AG04450 (cell line): ENCODE measurements around the gene SLC26A5. TPM values are rescaled to one million over a fixed set of nuclear protein-coding genes. Genes with fewer than 3 reads are reported as not detected.
A peak's percentile ranks its signal among the peaks of the same experiment; 100 is the strongest.

Source experiments
- CTCF ChIA-PET: fragments of 300-600, 350-600 bp; formaldehyde crosslinking; extraction: SDS; loops from one replicate; lab custom pipeline; 2022; ENCODE audit warnings: antibody characterized with exemption, inconsistent platforms; lab: Charles Lee
- POLR2A ChIA-PET: fragments of 350-600 bp; formaldehyde crosslinking; extraction: SDS; loops from one replicate; lab custom pipeline; 2021; ENCODE audit warnings: antibody characterized with exemption, inconsistent platforms; lab: Yijun Ruan, JAX
- DNase-seq: peaks from one replicate; pipeline ENCODE4 v3.0.0-alpha.2; 2011; ENCODE audit warnings: low read depth, low spot score
- H3K27ac ChIP-seq: one replicate; pipeline ENCODE4 v1.5.1; 2012; ENCODE audit warnings: low read depth, low read length, control low read depth
- H3K27me3 ChIP-seq: one replicate; pipeline ENCODE4 v1.6.0; 2012; ENCODE audit warnings: low read length; ENCODE audit not compliant: control insufficient read depth, insufficient read depth
- H3K4me3 ChIP-seq: 2 replicates; pipeline ENCODE4 v1.5.1; 2011; ENCODE audit warnings: mild to moderate bottlenecking, low read depth, low read length, control low read depth
- H3K9me3 ChIP-seq: 2 replicates; pipeline ENCODE4 v1.5.1; 2012; ENCODE audit warnings: low read length; ENCODE audit not compliant: control insufficient read depth, insufficient read depth
- polyA plus RNA-seq: library from polyadenylated mRNA; depleted of rRNA; stranded (reverse); fragments of >200 nt; gene quantifications from 2 replicates; pipeline ENCODE4 v1.2.3, GENCODE V29; 2011
- TF ChIP-seq, protein P1 (sequence below): IDR thresholded peaks from 2 replicates; pipeline ENCODE4 v1.5.1; 2011; ENCODE audit warnings: low read depth, low read length, control low read depth, inconsistent platforms

The SLC26A5 gene
- polyA plus RNA-seq, 1 experiment: not detected

DNA sequence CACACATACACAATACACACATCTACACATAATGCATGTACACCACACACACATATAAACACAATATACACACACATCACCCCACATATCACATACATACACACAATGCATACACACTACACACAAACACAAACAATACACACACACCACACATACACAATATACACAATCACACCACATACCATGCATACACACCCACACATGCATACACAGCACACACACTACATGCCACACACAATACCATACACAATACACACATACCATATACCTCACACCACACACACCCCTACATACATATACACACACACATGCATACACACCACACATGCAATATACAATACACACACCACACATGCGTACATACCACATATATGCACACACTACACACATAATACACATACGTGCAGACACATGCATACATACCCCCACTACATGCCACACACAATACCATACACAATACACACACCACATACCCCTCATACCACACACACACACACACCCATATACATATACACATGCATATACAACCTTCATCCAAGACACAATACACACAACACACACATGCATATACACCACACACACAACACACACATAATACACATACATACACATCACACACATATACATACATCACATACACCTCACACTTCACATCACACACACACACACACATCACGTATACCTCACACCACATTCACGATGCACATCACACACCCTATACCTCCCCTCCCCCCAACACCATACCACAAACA lies 64.6 kb downstream of the SLC26A5 start:
- TF ChIP-seq, protein P1, sequence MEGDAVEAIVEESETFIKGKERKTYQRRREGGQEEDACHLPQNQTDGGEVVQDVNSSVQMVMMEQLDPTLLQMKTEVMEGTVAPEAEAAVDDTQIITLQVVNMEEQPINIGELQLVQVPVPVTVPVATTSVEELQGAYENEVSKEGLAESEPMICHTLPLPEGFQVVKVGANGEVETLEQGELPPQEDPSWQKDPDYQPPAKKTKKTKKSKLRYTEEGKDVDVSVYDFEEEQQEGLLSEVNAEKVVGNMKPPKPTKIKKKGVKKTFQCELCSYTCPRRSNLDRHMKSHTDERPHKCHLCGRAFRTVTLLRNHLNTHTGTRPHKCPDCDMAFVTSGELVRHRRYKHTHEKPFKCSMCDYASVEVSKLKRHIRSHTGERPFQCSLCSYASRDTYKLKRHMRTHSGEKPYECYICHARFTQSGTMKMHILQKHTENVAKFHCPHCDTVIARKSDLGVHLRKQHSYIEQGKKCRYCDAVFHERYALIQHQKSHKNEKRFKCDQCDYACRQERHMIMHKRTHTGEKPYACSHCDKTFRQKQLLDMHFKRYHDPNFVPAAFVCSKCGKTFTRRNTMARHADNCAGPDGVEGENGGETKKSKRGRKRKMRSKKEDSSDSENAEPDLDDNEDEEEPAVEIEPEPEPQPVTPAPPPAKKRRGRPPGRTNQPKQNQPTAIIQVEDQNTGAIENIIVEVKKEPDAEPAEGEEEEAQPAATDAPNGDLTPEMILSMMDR: no peak
- no peaks in the 10 kb centered on the region for H3K9me3 ChIP-seq
- H3K27ac ChIP-seq: no peak overlapping the region
- CTCF ChIA-PET: no interaction called here
- no peak overlapping the region for H3K4me3 ChIP-seq
- no peak for DNase-seq
- H3K27me3 ChIP-seq: no peaks in the 10 kb centered on the region
- POLR2A ChIA-PET: no interaction called here

DNA sequence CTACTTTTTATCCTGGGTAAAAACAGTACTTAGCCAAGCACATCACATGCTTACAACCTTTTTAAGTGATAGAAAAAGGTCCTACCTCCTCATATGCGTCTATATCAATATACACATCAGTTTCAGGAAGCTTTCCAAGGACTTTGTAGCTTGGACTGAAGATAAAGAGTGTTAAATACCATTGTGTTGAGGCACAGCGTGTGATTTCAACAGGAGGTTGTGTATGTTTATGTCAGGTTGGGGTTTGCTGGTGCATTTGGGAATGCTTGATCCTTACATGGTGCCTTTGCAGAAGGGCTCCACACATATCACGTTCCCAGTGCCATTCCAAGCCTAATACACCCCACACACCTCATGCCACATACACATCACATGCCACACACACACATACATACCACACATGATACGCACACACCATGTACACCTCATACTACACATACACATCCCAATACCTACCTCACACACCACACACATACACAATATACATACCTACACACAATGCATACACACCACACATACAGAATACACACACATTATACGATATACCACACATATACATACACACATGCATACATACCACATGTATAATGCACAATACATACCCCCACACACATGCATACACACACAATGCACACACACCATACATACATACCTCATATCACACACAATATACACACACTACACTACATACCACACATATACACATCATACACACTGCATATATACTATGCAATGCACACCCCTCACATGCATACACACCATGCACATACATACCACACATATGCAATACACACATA lies 65.4 kb downstream of the SLC26A5 start:
- no peaks in the 10 kb centered on the region for H3K27me3 ChIP-seq
- ChIA-PET POLR2A (no interaction called here), CTCF (interaction anchor here (0.7 kb wide), 1 partner anchor 26 kb away, joined by 3 read pairs; no protein-coding TSS in a partner anchor)
- no peak overlapping the region for H3K27ac ChIP-seq
- DNase-seq: peak; percentile 11
- H3K9me3 ChIP-seq: no peaks in the 10 kb centered on the region
- no peak overlapping the region for H3K4me3 ChIP-seq
- TF ChIP-seq, protein P1: no peak

GRCh38 chr7:103379270-103379975 lies 66.6 kb downstream of the SLC26A5 start:
- CTCF ChIA-PET: interaction anchor here (0.7 kb wide), 1 partner anchor 28 kb away, joined by 3 read pairs; no protein-coding TSS in a partner anchor
- POLR2A ChIA-PET: no interaction called here
- TF ChIP-seq, protein P1: no peak

DNA sequence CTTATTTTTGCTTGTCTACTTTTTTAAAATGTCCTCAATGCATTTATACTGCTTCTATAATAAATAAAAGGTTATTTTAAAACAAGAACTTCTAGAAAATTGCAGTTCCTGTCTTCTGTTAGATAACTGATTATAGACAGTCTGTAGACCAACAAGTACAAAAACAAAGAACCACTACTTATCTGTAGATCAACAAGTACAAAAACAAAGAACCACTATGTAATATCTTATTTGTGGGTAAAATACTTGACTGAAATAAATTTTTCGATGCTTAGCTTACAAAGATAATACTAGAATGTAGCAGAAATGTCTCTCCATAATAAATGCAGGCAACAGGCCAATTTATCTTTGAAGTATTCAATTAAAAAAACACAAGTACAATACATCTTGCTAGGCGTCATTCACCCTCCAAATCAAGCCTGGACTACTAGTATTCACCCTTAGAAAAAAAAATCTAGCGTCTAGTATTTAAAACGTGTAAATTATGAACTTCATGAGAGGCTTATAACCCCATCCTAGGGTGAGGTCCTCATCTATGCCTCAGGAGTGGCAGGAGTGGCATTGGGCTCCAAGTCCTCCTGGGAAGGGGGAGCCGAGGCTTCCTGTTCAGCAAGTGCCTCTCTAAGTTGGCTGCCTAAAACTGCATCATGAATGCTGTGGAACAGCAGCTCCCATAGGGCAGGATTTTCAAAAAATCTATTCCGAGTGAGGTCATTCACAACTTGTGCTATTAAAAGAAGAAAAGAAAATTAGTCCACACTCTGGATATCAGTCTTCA lies 72.0 kb downstream of the SLC26A5 start:
- no peak for DNase-seq
- Histone ChIP-seq H3K27me3 (no peaks in the 10 kb centered on the region), H3K9me3 (no peaks in the 10 kb centered on the region), H3K27ac (no peak overlapping the region), H3K4me3 (no peak overlapping the region)
- TF ChIP-seq, protein P1: no peak
- ChIA-PET CTCF (no interaction called here), POLR2A (no interaction called here)

More at GRCh38 chr7:103379270-103379975, 66.6 kb downstream of the SLC26A5 start:
- Histone ChIP-seq H3K27me3 (no peaks in the 10 kb centered on the region), H3K4me3 (no peak overlapping the region), H3K27ac (no peak overlapping the region), H3K9me3 (no peaks in the 10 kb centered on the region)
- DNase-seq: no peak
